RPMI8226 (cell line): ENCODE measurements around the gene ICE1.
"Not testable (repeated sequence)": the region's sequence is repeated elsewhere in the genome, so short reads cannot be mapped to it uniquely, and the experiment has no call there.

Experiments used
- DNase-seq: peaks from one replicate; pipeline ENCODE4 v3.0.0-alpha.2; 2015

The ICE1 gene

DNA sequence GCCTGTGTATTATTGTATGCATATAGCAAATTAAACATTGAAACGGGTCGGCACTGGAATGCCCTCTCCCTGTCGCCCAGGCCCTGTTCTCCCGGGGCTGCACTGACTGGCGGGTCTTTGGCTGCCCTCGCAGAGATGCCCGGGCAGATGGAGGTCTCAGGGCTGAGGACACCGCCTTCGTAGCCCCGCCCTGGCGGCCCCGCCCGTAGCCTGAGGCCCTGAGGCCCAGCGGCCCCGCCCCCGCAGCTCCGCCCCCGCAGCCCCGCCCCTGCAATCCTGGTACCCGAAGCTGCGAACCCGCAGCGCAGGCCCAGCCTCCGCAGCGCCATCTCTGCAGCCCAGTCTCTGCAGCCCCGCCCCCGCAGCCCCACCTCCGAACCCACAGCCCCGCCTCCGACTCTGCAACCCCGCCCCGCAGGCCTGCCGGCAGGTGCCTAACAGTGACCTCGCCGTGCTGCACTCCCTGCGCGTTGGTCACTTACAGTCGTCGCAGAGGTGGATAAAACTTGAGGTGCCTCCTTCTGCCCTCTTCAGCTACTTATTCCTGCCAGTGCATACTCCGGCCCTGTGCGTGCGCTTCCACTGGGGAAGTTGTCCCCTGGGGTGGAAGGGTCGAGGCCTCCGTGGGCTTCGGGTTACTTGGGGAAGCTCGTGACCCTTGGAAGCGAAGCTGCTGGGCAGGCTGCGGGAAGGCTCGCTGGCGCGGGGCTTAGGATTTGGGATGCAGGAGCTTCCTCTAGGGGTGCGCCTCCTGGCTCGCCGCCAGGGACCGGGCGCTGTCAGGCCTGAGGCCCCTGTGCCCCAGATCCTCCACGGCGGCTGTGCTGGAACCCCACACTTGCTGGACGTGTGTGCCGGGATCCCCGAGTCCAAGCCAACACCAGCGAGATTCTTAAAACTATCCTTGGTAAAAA lies 72.3 kb downstream of the ICE1 start:
- DNase-seq: peak; percentile 65

DNA sequence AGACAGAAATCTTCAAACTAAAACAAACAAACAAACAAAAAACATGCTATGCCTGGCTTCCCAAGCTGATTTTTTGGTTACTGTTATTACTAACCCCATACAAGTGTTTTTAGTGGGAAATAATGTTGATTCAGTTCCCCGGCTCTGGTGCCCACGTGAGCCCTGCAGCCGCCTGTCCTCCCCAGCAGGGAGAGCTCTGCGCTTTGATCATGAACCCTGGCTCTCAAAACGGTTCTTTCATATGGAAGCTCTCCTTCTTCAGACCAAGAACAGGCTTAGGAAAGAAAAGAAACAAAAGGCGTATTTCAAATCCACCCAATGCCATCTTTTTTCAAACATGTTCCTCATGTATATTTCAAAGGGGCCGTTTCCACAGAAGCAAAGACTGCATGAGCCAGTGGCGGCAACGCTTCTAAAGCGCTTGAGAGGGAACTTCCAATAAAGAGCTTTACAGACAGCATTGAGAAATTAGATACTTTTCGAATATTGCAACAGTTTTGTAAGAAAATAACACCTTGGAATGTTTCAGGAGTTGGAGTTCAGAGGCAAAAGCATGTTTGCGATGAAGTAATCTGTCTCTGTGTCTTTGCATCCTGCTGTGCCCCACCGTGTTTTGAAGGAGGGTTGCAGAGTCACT lies 74.8 kb downstream of the ICE1 start:
- peak; percentile 71 for DNase-seq

DNA sequence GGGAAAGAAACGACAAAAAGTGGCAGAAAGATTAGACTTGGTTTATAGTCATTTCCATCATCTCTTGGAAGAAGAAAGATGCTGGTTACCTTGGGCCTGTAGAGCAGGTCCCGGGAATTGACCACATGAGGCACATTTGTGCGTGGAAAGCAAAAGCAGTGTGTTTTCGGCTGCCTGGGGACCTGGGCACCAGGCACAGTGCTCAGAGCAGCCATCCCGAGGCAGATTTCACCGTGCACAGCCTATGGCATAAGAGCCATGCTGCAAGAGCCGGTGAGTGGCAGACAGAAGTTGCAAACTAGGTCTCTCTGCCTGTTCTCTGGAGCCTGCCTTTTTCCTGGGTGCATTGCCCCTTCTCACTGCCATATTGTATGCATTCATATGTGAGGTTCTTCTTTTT lies 77.0 kb downstream of the ICE1 start:
- no peak for DNase-seq

DNA sequence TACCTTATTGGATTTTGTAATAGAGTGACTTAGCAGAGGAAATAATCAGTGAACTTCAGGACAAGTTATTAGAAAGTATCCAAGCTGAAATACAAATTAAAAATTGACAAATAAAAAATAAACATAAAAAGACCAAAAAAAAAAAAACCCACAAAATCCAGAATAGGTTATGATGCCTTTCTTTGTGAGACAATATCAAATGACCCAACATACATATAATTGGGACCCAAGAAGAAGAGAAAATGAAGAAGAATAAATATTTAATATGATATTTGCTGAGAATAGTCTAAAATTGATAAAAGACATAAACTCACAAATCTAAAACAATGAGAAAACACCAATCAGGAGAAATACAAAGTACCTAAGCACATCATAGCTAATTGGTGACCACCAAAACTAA lies 81.8 kb downstream of the ICE1 start:
- DNase-seq: no peak

DNA sequence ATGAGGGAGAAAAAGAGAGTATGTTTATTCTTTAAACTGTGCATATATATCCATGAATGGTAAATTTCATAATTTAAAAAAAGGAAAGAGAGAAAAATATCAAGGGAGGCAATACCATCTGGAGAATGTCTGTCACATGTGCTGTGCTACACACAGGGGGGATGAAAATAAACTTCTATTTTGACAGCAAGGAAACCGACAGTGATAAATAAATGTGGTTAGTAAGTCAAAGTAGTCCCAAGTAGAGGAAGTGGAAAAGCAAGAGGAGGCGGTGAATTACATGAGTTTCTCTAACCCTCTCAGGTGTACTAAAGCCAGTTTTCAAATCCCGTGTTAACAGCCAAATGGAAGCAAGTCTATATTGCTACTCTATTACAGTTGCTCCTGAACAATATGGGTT lies 83.3 kb downstream of the ICE1 start:
- DNase-seq: no peak

DNA sequence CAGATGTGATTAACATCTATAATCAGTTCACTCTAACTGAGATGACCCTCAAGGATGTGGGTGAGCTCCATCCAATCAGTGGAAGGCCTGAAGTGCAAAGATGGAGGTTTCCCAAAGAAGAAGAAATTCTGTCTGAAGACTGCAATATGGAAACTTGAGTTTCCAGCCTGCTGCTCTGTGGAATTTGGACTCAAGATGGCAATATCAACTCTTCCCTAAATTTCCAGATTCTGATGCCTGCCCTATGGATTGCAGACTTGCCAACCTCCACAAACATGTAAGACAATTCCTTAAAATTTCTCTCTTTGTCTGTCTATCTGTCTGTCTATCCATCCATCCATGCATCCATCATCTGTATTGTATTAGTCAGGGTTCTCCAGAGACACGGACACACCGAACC lies 85.9 kb downstream of the ICE1 start:
- no peak for DNase-seq

DNA sequence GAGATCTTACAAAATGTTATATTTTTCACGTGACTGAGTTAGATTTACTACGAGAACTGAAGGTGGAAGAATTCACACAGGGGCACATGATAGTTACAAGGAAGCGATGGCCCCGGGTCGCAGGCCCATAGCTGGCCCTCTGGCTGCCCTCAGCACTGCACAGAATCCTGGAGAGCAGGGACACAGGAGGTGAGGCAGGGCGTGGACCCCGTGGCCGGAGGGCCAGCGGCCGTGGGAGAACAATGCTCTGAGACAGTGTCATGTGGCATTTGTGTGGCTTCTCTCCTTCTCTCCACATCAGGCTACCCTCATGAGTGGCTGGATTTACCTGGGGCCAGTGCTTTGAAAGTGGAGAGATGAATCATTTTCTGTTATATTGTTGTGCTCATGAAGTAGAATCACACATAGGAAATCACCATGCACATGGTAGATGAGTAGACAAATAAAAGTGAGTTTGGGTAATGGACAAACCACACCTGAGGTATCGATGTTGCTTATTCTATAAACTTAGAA lies 89.5 kb downstream of the ICE1 start:
- no peak for DNase-seq

DNA sequence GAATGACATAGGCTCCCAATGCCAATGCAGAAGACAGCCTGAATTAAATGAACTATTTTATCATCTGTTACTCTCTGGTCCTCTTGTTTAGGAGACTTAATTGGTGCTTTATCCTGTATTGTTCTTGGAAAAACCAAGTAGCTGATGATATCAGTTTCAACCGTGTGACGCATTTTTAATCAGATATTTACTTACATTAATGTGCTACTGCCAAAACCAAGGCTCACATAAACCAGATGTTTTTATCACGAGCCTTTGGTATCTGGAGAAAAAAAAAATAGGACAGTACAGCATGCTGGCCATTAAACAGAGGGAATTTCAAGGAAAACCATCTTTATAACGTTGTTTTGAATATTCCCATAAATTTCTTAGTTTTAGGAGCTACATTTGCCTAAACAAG lies 90.1 kb downstream of the ICE1 start:
- no peak for DNase-seq

DNA sequence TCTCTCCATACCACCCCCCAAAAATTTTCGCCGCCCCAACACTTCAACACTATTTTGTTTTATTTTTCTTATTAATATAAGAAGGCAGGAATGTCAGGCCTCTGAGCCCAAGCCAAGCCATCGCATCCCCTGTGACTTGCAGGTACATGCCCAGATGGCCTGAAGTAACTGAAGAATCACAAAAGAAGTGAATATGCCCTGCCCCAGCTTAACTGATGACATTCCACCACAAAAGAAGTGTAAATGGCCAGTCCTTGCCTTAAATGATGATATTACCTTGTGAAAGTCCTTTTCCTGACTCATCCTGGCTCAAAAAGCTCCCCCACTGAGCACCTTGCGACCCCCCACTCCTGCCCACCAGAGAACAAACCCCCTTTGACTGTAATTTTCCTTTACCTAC lies 98.1 kb downstream of the ICE1 start:
- DNase-seq: not testable (repeated sequence)

DNA sequence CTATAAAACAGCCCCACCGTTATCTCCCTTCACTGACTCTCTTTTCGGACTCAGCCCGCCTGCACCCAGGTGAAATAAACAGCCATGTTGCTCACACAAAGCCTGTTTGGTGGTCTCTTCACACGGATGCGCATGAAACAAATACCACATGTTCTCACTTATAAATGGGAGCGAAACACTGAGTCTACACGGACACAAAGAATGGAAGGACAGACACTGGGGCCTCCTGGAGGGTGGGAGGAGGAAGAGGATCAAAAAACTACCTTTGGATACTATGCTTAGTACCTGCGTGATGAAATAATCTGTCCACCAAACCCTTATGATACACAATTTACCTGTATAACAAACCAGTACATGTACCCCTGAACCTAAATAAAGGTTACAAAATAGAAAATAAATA lies 98.6 kb downstream of the ICE1 start:
- no peak for DNase-seq

DNA sequence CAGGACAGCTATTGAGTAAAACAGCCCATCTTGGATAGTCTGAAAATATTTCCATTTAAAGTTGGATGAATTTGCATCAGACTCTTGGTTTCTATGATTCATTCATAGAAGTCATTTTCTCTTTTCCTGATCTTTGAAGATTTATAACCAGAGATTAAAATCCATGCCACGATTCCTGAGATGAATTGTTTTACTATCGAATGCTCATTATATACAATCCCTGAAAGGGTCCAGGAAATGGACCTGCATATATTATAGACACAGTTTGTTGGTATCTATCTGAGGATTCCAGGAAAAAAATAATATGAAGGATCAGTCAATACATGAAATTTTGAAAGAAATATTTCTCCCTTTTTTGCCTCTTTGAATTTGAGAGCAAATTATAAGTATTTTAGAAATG lies 99.0 kb downstream of the ICE1 start:
- no peak for DNase-seq

DNA sequence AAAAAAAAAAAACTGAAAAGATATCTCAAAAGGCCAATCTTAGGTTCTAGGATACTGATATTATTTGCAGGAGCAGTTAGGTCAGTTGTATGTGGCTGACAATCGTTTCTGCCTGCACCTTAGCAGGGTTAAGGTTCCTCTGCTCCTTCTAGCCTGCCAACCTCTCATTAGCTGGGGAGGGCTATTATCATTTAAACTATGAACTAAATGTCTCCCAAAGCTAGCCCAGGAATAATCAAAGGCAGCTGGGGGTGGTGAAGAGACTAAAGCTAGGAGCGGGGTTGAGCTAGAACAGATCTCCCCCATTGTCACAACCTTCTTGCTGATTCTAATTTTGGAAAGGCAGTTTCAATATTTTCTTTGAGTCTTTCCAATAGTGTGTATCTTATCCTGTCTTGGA lies 99.9 kb downstream of the ICE1 start:
- no peak for DNase-seq

DNA sequence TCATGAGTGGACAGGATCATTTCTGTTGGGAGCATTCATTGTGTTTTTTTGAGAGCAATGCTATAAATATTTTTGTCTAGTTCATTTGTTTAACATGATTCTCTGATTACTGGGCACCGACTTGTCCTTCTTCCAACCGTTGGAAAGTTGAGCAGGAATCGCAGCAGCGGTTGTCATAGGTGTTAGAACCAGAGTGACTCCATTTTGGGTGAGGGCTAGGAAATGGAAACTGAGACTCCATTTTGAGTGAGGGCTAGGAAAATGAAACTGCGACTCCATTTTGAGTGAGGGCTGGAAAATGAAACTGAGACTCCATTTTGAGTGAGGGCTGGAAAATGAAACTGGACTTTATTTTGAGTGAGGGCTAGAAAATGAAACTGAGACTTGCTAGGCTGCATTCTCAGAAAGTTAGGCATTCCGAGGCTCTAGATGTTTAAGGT lies 100.6 kb downstream of the ICE1 start:
- peak; percentile 84 for DNase-seq

DNA sequence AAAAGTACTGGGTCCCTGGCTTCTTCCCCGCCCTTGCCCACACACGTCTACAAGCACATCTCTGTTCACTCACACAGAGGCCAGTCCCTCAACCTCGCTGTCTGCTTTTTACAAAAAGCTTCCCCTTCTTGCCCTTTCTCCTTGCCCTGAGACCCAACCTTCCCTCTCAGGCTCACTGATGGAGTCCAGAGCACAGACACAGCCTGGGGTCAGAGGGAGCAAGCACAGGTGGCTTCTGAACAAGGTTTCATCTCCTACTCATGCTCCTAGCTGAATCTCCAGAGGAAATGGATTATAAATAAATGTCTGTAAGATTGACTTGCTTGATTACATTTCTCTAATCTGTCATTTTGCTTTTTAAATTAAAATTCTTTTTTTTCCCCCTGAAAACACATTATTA lies 101.8 kb downstream of the ICE1 start:
- no peak for DNase-seq

DNA sequence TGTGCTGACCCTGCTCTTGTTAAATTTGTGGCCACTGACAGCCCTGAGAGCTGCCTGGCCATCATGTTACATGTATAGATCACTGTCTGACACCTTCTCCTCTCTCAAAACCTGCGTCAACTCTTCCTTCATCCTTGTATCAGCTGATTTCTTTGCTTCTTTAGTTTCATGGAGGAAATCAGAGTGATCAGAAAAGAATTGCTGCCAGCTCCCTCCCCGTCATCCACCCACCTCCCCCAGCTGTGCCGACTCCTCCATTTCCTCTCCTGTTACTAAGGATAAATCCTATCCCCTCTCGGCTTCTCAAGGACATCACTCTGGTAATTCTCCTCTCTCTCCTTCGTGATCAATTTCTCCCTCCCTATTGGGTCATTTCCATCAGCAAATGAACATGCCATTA lies 108.9 kb downstream of the ICE1 start:
- no peak for DNase-seq

DNA sequence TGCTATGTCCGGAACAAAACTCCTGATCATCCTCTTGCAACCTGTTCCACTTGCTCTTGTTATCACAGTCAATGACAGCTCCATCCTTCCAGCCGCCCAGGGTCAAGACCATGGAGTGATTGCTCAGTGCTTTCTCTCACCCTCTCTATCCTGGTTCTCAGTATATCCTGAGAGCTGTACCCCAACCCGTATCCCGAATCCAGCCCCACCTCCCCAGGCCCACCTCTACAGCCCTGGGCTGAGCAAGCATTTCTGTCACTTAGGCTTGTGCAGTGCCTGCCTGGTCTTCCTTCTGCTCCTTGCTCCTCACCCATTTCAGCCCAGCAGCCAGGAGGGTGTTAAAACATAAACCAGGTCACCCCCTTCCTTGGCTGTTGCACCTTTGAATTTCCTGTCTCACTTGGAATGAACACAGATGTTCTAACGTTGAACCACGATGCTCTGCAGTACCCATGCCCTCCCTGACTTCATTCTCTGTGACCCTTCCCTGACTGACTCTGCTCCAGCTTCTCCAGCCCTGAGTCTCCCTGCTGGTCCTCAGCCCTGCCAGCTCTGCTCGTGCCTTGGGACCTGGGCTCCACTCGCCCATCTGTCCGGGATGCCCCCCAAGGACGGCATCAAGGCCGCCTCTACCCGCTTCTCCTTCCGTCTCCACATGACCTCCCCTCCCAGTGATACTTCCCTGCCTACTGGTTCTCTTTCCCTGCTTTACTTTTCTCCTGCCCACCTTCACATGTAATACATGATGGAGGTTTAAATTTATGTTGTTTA lies 110.0 kb downstream of the ICE1 start:
- DNase-seq: no peak

DNA sequence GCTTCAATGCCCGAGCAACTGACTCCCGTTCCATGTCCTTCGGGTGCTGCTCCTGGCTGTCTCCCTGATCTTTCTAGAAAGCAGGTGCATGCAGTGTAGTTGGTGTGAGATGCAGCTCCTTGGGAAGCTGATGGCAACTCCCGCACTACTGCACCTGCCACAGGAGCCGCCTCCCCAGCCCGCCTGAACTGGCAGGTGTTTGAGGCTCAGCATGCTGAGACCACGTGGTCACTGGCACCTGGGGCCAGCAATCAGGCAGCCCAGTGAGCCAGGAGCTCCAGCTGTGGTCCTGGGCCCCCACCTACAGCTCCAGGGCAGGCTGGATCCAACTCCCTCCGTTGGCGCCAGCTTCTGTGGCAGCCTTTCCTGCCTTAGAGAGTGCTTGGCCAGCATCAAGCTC lies 111.5 kb downstream of the ICE1 start:
- DNase-seq: peak; percentile 74

DNA sequence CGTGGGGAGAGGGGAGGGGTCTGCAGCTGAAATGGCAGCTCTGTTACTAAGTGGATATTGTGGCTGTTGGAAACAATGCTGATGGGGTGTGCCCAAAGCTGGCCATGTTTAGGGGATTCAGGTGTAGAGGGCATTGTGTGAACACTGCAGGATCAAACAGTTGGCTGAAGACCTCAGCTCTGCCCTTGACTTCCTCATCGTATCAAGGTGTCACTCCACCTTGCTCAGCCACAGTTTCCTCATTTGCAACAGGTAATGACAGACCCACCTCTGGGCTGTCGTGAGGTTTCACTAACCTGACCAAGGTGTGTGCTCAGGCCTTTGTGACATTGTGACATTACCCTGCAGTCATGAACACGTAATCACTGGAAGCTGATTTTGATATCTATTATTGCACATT lies 111.9 kb downstream of the ICE1 start:
- DNase-seq: no peak

DNA sequence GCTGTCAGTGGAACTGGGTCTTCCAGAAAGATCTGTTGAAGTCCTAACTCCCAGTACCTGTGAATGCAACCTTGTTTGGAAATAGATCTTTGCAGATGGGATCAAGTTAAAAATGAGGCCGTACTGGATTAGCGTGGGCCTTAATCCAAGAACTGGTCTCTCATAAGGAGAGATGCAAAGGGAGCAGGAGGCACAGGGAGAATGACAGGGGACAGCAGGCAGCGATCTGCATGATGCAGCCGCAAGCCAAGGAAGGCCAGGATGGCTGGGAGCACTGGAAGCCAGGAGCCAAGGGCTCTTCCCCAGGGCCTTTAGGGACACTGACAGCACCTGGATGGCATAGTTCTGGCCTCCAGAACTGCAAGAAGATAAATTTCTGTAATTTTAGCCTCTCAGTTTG lies 114.4 kb downstream of the ICE1 start:
- DNase-seq: no peak

DNA sequence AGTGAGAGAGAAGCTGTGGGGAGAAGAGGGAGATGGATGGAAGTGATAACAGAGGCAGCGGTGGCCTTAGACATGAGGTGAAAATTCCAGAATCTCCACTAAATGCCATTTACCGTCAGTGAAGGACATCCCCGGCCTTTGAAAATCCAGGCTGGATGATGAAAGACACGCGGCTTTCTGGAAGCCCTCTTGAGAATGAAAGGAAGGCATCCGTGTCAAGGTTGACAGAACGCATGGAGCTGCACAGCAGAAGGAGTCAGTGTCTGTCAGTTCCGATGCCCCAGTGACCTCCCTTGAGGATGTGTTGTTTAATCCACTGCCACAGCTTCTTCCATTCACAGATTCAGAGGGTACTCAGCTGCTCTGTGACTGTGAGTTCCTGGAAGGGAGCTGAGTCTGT lies 114.9 kb downstream of the ICE1 start:
- DNase-seq: no peak

DNA sequence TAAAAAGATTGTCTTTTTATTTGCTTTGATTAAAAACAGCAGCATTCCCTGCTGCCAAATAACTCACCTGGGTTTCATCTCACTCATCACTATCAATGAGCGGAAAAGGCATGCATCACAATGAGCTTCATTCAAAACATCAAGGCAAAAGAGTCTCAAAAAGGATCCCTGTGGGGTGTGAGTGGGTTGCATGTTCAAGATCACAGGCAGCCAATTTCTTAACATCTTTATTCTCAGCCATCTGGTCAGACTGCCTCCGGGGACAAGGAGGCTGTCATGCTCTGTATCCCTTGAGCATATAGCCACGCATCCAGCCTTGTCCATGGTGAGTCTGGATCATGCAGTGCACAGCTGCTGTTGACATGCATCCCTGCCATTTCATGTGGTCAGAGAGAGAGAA lies 117.1 kb downstream of the ICE1 start:
- DNase-seq: no peak
